Mesendoderm (in vitro differentiated cells): Measurements from ENCODE around the gene ADAM23.

Source experiments
- DNase-seq: peaks from one replicate; pipeline ENCODE4 v3.0.0; 2013
- H2AK5ac ChIP-seq: 2 replicates; pipeline ENCODE4 v1.6.1; 2013; ENCODE audit warnings: low read length, inconsistent platforms
- H2BK120ac ChIP-seq: 2 replicates; pipeline ENCODE4 v1.6.1; 2013; ENCODE audit warnings: low read depth, mild to moderate bottlenecking, low read length, moderate library complexity, mixed read lengths
- H2BK15ac ChIP-seq: replicated peaks from 2 replicates; pipeline ENCODE4 v1.6.1; 2013; ENCODE audit warnings: low read depth, mild to moderate bottlenecking, moderate library complexity
- H2BK5ac ChIP-seq: 2 replicates; pipeline ENCODE4 v1.6.1; 2013; ENCODE audit warnings: low read length, inconsistent platforms
- H3K18ac ChIP-seq: 2 replicates; pipeline ENCODE4 v1.6.1; 2013; ENCODE audit warnings: mild to moderate bottlenecking, low read length, mixed read lengths
- H3K23ac ChIP-seq: one replicate; pipeline ENCODE4 v1.6.1; 2013; ENCODE audit warnings: low read length
- H3K27ac ChIP-seq: 2 replicates; pipeline ENCODE4 v1.5.1; 2013; ENCODE audit warnings: low read depth, mild to moderate bottlenecking, inconsistent platforms, low read length, moderate library complexity
- H3K27me3 ChIP-seq: 2 replicates; pipeline ENCODE4 v1.6.1; 2013; ENCODE audit warnings: low read length, control low read depth, mild to moderate bottlenecking, inconsistent platforms; ENCODE audit not compliant: insufficient read depth, poor library complexity
- H3K36me3 ChIP-seq: 2 replicates; pipeline ENCODE4 v1.6.1; 2013; ENCODE audit warnings: low read length, inconsistent platforms; ENCODE audit not compliant: control insufficient read depth, insufficient read depth
- H3K4ac ChIP-seq: one replicate; pipeline ENCODE4 v1.6.1; 2013; ENCODE audit warnings: low read depth, mild to moderate bottlenecking, low read length, moderate library complexity
- H3K4me1 ChIP-seq: 2 replicates; pipeline ENCODE4 v1.6.1; 2013; ENCODE audit warnings: low read depth, low read length, inconsistent platforms; ENCODE audit not compliant: control insufficient read depth
- H3K4me2 ChIP-seq: 2 replicates; pipeline ENCODE4 v1.6.1; 2013; ENCODE audit warnings: low read length
- H3K4me3 ChIP-seq: 2 replicates; pipeline ENCODE4 v1.5.1; 2013; ENCODE audit warnings: mild to moderate bottlenecking, low read length
- H3K56ac ChIP-seq: one replicate; pipeline ENCODE4 v1.6.1; 2013; ENCODE audit warnings: low read length
- H3K79me1 ChIP-seq: 2 replicates; pipeline ENCODE4 v1.6.1; 2013; ENCODE audit warnings: low read length, inconsistent platforms
- H3K79me2 ChIP-seq: 2 replicates; pipeline ENCODE4 v1.6.1; 2013; ENCODE audit warnings: mild to moderate bottlenecking, low read length; ENCODE audit not compliant: control insufficient read depth, insufficient read depth
- H3K9ac ChIP-seq: 2 replicates; pipeline ENCODE4 v1.6.1; 2013; ENCODE audit warnings: low read length, inconsistent platforms
- H4K5ac ChIP-seq: one replicate; pipeline ENCODE4 v1.6.1; 2013; ENCODE audit warnings: low read length
- H4K8ac ChIP-seq: one replicate; pipeline ENCODE4 v1.6.1; 2013; ENCODE audit warnings: low read depth, mild to moderate bottlenecking, control low read depth, low read length, moderate library complexity
- WGBS: extraction: QIAGEN DNeasy Blood & Tissue Kit; methylation state at CpG from one replicate; pipeline ENCODE4 v1.1.7; 2013; ENCODE audit warnings: low lambda C conversion rate, missing lambda C conversion rate; ENCODE audit not compliant: insufficient coverage; ENCODE audit errors: extremely low coverage; 5-methylcytosine and 5-hydroxymethylcytosine counted together

The ADAM23 gene

DNA sequence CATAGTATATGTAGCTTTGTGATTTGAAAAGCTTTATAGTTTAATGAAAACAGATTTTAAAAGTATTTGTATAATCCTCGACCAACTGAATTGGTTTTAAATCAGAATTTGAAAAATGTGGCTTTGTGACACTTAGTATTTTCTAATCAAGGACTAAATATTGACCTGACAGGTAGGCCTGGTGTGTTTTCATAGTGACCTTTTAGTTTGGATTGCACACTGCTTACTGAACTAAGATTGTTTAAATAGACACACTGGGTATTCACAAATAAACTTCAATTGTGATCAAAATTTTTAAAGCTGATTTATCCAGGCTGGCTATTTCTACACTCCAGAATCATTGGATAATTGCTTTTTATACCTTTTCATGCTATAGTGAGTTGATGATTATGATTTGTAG is 167.1 kb downstream of the ADAM23 start:
- WGBS, result no CpG with 5 or more reads among the region's 1 CpG
- H2AK5ac ChIP-seq, result no peak overlapping the region
- H4K8ac ChIP-seq, result no peak overlapping the region
- no peak overlapping the region for H3K56ac ChIP-seq
- H3K27ac ChIP-seq, result no peak overlapping the region
- no peak overlapping the region for H3K4me3 ChIP-seq
- no peak overlapping the region for H3K23ac ChIP-seq
- H3K9ac ChIP-seq, result no peak overlapping the region
- H2BK15ac ChIP-seq, result no peak overlapping the region
- no peak overlapping the region for H4K5ac ChIP-seq
- no peak overlapping the region for H3K4me2 ChIP-seq
- H2BK120ac ChIP-seq, result no peak overlapping the region
- no peaks in the 10 kb centered on the region for H3K27me3 ChIP-seq
- H3K79me2 ChIP-seq, result no peaks in the 10 kb centered on the region
- no peak overlapping the region for H3K4ac ChIP-seq
- H3K79me1 ChIP-seq, result no peaks in the 10 kb centered on the region
- H3K4me1 ChIP-seq, result no peaks in the 10 kb centered on the region
- no peak for DNase-seq
- H3K18ac ChIP-seq, result no peak overlapping the region
- H3K36me3 ChIP-seq, result no peaks in the 10 kb centered on the region
- H2BK5ac ChIP-seq, result no peak overlapping the region

DNA sequence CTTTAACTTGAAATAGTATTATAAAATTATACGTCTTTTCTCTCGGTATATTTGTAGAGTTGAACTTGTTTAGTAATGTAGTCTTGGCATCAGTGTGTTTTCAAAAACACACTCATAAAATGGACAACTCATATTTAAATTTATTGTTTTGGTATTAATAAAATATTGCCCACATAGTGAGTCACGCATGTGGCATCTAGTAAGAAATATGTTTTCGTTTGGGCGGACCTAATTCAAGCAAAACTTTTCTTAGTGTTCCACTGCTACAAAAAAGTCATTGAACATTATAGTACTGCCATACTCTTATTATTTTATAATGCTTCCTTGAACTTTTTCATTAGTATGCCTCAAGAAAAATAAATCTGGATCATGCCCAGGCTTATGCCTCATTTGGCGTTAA is 167.9 kb downstream of the ADAM23 start:
- Histone ChIP-seq H3K79me1 (no peaks in the 10 kb centered on the region), H3K9ac (no peak overlapping the region), H2BK5ac (no peak overlapping the region), H2AK5ac (no peak overlapping the region), H3K27ac (no peak overlapping the region), H3K23ac (no peak overlapping the region), H3K27me3 (no peaks in the 10 kb centered on the region), H3K4me3 (no peak overlapping the region), H2BK15ac (no peak overlapping the region), H3K4me2 (no peak overlapping the region), H3K4me1 (no peaks in the 10 kb centered on the region), H3K56ac (no peak overlapping the region), H2BK120ac (no peak overlapping the region), H3K18ac (no peak overlapping the region), H3K79me2 (no peaks in the 10 kb centered on the region), H3K4ac (no peak overlapping the region), H4K5ac (no peak overlapping the region), H3K36me3 (no peaks in the 10 kb centered on the region), H4K8ac (no peak overlapping the region)
- WGBS, result no CpG with 5 or more reads among the region's 6 CpGs
- no peak for DNase-seq

DNA sequence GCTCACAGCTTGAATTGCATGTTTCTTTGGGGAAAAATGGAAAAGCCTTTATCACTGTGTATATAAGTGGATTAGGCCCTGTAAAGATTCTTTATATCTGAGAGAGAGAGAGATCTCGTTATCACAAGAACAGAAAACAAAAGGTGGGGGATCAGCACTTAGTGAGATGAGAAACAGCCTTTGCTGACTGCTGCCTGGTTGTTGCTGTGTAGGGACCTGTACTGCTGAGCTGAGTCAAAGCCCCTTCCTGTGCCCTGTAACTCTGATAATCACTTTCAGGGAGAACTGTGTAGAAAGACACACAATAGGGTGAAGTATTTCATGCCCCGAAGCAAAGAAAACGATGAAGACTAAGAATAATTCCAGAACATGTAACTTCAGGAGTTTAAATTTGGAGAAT is 168.4 kb downstream of the ADAM23 start:
- H4K8ac ChIP-seq, result no peak overlapping the region
- no peak overlapping the region for H4K5ac ChIP-seq
- no peak overlapping the region for H3K9ac ChIP-seq
- no peak overlapping the region for H2BK15ac ChIP-seq
- H3K4me3 ChIP-seq, result no peak overlapping the region
- no peak overlapping the region for H3K27ac ChIP-seq
- no peaks in the 10 kb centered on the region for H3K36me3 ChIP-seq
- no peaks in the 10 kb centered on the region for H3K79me2 ChIP-seq
- peak; percentile 85 for DNase-seq
- no peak overlapping the region for H2AK5ac ChIP-seq
- H3K4me2 ChIP-seq, result no peak overlapping the region
- no CpG with 5 or more reads among the region's 3 CpGs for WGBS
- H3K4me1 ChIP-seq, result no peaks in the 10 kb centered on the region
- no peaks in the 10 kb centered on the region for H3K27me3 ChIP-seq
- no peak overlapping the region for H3K18ac ChIP-seq
- H2BK120ac ChIP-seq, result no peak overlapping the region
- H3K79me1 ChIP-seq, result no peaks in the 10 kb centered on the region
- H3K56ac ChIP-seq, result no peak overlapping the region
- H3K4ac ChIP-seq, result no peak overlapping the region
- no peak overlapping the region for H3K23ac ChIP-seq
- no peak overlapping the region for H2BK5ac ChIP-seq

DNA sequence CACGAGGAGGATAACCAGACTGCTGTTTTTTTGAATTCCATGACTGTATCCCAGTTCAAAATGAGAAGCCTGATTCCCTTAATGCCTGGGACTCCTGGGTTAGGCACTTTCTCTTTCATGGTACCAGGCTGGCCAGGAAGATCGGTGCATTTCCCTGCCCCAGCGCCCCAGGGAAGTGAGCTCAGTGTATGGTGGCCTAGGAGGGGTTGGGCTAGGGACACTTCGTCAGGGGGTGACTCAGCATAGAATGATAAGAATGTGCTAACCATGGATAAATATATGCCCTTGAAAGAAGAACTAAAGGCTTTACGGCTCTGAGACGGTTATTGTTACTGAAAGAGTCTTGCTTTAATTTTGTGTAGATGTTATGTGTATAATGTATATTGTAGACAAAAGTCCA is 171.5 kb downstream of the ADAM23 start:
- H3K9ac ChIP-seq, result no peak overlapping the region
- H3K4me3 ChIP-seq, result no peak overlapping the region
- H2BK120ac ChIP-seq, result no peak overlapping the region
- H3K23ac ChIP-seq, result no peak overlapping the region
- no peaks in the 10 kb centered on the region for H3K79me2 ChIP-seq
- H4K8ac ChIP-seq, result no peak overlapping the region
- H4K5ac ChIP-seq, result no peak overlapping the region
- no peaks in the 10 kb centered on the region for H3K27me3 ChIP-seq
- no peaks in the 10 kb centered on the region for H3K4me1 ChIP-seq
- no peak overlapping the region for H3K4me2 ChIP-seq
- H3K4ac ChIP-seq, result no peak overlapping the region
- H3K56ac ChIP-seq, result no peak overlapping the region
- no peak overlapping the region for H3K27ac ChIP-seq
- H3K79me1 ChIP-seq, result no peaks in the 10 kb centered on the region
- no peaks in the 10 kb centered on the region for H3K36me3 ChIP-seq
- H2BK15ac ChIP-seq, result no peak overlapping the region
- H3K18ac ChIP-seq, result no peak overlapping the region
- no peak overlapping the region for H2BK5ac ChIP-seq
- H2AK5ac ChIP-seq, result no peak overlapping the region
- WGBS, result no CpG with 5 or more reads among the region's 6 CpGs
- DNase-seq, result peak; percentile 59

GRCh38 chr2:206615417-206616089 is 172.2 kb downstream of the ADAM23 start:
- no CpG with 5 or more reads among the region's 7 CpGs for WGBS
- H3K27ac ChIP-seq, result no peak overlapping the region
- no peak overlapping the region for H3K9ac ChIP-seq
- H3K79me1 ChIP-seq, result no peaks in the 10 kb centered on the region
- H3K79me2 ChIP-seq, result no peaks in the 10 kb centered on the region
- H3K18ac ChIP-seq, result no peak overlapping the region
- no peaks in the 10 kb centered on the region for H3K4me1 ChIP-seq
- no peak overlapping the region for H2BK5ac ChIP-seq
- no peak overlapping the region for H3K56ac ChIP-seq
- H3K4me3 ChIP-seq, result no peak overlapping the region
- H4K8ac ChIP-seq, result no peak overlapping the region
- H4K5ac ChIP-seq, result no peak overlapping the region
- H2BK15ac ChIP-seq, result no peak overlapping the region
- H3K36me3 ChIP-seq, result no peaks in the 10 kb centered on the region
- no peak overlapping the region for H2AK5ac ChIP-seq
- peak; percentile 24 for DNase-seq
- no peaks in the 10 kb centered on the region for H3K27me3 ChIP-seq
- no peak overlapping the region for H3K23ac ChIP-seq
- H3K4ac ChIP-seq, result no peak overlapping the region
- H2BK120ac ChIP-seq, result no peak overlapping the region
- H3K4me2 ChIP-seq, result no peak overlapping the region

DNA sequence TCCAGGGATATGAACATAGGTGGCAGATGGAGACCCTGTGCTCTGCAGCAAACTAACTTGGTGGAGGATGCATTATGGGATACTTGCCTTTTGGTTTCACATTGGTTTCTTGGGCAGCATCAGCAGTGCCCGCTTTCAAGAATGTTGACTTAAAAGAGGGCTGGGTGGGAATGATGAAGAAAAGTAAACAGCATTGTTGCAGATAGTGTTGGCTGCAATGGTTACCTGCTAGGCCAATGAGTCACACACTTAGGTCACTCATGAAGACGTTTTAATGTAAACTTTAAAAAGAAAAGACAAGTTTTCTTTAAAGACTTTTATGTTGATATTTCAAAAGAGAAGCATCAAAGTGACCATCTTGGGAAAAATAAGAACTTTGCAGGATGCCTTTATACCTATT is 172.8 kb downstream of the ADAM23 start:
- no peak overlapping the region for H4K8ac ChIP-seq
- H3K4me3 ChIP-seq, result no peak overlapping the region
- H3K56ac ChIP-seq, result no peak overlapping the region
- no CpG with 5 or more reads among the region's 2 CpGs for WGBS
- H3K79me1 ChIP-seq, result no peaks in the 10 kb centered on the region
- no peak overlapping the region for H2AK5ac ChIP-seq
- H3K4ac ChIP-seq, result no peak overlapping the region
- no peaks in the 10 kb centered on the region for H3K27me3 ChIP-seq
- no peak overlapping the region for H3K27ac ChIP-seq
- no peak overlapping the region for H2BK120ac ChIP-seq
- H3K79me2 ChIP-seq, result no peaks in the 10 kb centered on the region
- H4K5ac ChIP-seq, result no peak overlapping the region
- no peak overlapping the region for H3K18ac ChIP-seq
- no peak overlapping the region for H3K23ac ChIP-seq
- H3K4me2 ChIP-seq, result no peak overlapping the region
- no peaks in the 10 kb centered on the region for H3K36me3 ChIP-seq
- no peak for DNase-seq
- no peak overlapping the region for H2BK5ac ChIP-seq
- H3K9ac ChIP-seq, result no peak overlapping the region
- H3K4me1 ChIP-seq, result no peaks in the 10 kb centered on the region
- no peak overlapping the region for H2BK15ac ChIP-seq
